PC-3 (cell line): ENCODE measurements around the gene MAN2A2. TPM values are rescaled to one million over a fixed set of nuclear protein-coding genes. Genes with fewer than 3 reads are reported as not detected.

Experiments
- ATAC-seq: fragments of 200-7000 bp; cut with Tn5 transposase; 2 replicates; pipeline ENCODE4 v1.9.1; 2020; ENCODE audit warnings: mild to moderate bottlenecking, moderate library complexity
- BruUV-seq: library from RNA; stranded (reverse); fragments of 400-500 nt; replicated peaks from 2 replicates; lab custom pipeline; 2021; lab: Mats Ljungman, UMichigan
- CTCF ChIA-PET: fragments of 300-600 bp; sonication (Branson Sonifier 250); formaldehyde crosslinking; loops from one replicate; lab custom pipeline; 2022; ENCODE audit warnings: antibody characterized with exemption; lab: Charles Lee
- POLR2A ChIA-PET: fragments of 300-600 bp; sonication (Branson Sonifier 250); formaldehyde crosslinking; loops from one replicate; lab custom pipeline; 2022; ENCODE audit warnings: antibody characterized with exemption; ENCODE audit not compliant: unreplicated experiment; lab: Charles Lee
- DNase-seq: peaks from one replicate; pipeline ENCODE4 v3.0.0-alpha.2; 2015
- H2AFZ ChIP-seq: fragments of 300-600 bp; sonication (generic); 2 replicates; pipeline ENCODE4 v1.6.0; 2016; ENCODE audit warnings: antibody characterized with exemption, low read length
- H3F3A ChIP-seq: fragments of 300-600 bp; sonication (generic); one replicate; pipeline ENCODE4 v1.6.0; 2017; ENCODE audit warnings: antibody characterized with exemption, low read length, control low read depth, mild to moderate bottlenecking; ENCODE audit not compliant: unreplicated experiment
- H3K27ac ChIP-seq: fragments of 300-600 bp; sonication (generic); 2 replicates; pipeline ENCODE4 v1.5.1; 2016; ENCODE audit warnings: mild to moderate bottlenecking, low read length
- H3K27me3 ChIP-seq: fragments of 300-600 bp; sonication (generic); 2 replicates; pipeline ENCODE4 v1.6.1; 2016; ENCODE audit warnings: low read length, mixed read lengths
- H3K36me3 ChIP-seq: fragments of 300-600 bp; sonication (generic); 2 replicates; pipeline ENCODE4 v1.6.1; 2016; ENCODE audit warnings: low read depth, mixed run types, low read length, mixed read lengths
- H3K4me1 ChIP-seq: fragments of 300-600 bp; sonication (generic); 2 replicates; pipeline ENCODE4 v1.5.1; 2016; ENCODE audit warnings: low read length; ENCODE audit not compliant: insufficient read depth
- H3K4me2 ChIP-seq: fragments of 300-600 bp; sonication (generic); 2 replicates; pipeline ENCODE4 v1.6.0; 2016; ENCODE audit warnings: low read length
- H3K4me3 ChIP-seq: fragments of 300-600 bp; sonication (generic); 2 replicates; pipeline ENCODE4 v1.5.1; 2016; ENCODE audit warnings: mild to moderate bottlenecking, low read length, mixed read lengths
- H3K79me2 ChIP-seq: fragments of 300-600 bp; sonication (generic); 2 replicates; pipeline ENCODE4 v1.6.1; 2017; ENCODE audit warnings: low read length, mixed read lengths
- H3K9ac ChIP-seq: fragments of 300-600 bp; sonication (generic); 2 replicates; pipeline ENCODE4 v1.6.0; 2016; ENCODE audit warnings: mild to moderate bottlenecking, low read length
- H3K9me2 ChIP-seq: fragments of 300-600 bp; sonication (generic); replicated peaks from 2 replicates; pipeline ENCODE4 v1.6.1; 2016; ENCODE audit warnings: mixed run types, low read length, mixed read lengths
- H3K9me3 ChIP-seq: fragments of 300-600 bp; sonication (generic); 2 replicates; pipeline ENCODE4 v1.6.1; 2016; ENCODE audit warnings: low read length, mixed read lengths
- H4K20me1 ChIP-seq: fragments of 300-600 bp; sonication (generic); 2 replicates; pipeline ENCODE4 v1.6.1; 2016; ENCODE audit warnings: low read length, mixed read lengths
- CTCF ChIP-seq: fragments of 300-600 bp; sonication (generic); conservative IDR thresholded peaks from 2 replicates; pipeline ENCODE4 v1.5.1; 2017; ENCODE audit warnings: antibody characterized with exemption, low read depth, mild to moderate bottlenecking, low read length
- EZH2 ChIP-seq: fragments of 300-600 bp; sonication (generic); IDR thresholded peaks from one replicate; pipeline ENCODE4 v1.6.1; 2017; ENCODE audit warnings: antibody characterized with exemption, mild to moderate bottlenecking, low read length; ENCODE audit not compliant: unreplicated experiment
- EZH2phosphoT487 ChIP-seq: fragments of 300-600 bp; sonication (generic); IDR thresholded peaks from 2 replicates; pipeline ENCODE4 v1.6.1; 2018; ENCODE audit warnings: mild to moderate bottlenecking, antibody characterized with exemption, low read length, borderline replicate concordance
- intact Hi-C: fragments of 100-400 bp; cut with micrococcal nuclease; formaldehyde crosslinking; loops from 2 replicates; pipeline ENCODE4 v1.9.0; 2023
- total RNA-seq: library from RNA; depleted of rRNA; stranded (reverse); fragments of >200 nt; gene quantifications from 2 replicates; pipeline ENCODE4 v1.2.3, GENCODE V29; 2014

The MAN2A2 gene
- total RNA-seq, 1 experiment from 2014 or later, result 19.8 TPM

- POLR2A ChIA-PET, result interaction anchor here (0.6 kb wide), 1 partner anchor 138 kb away, joined by 4 read pairs; no protein-coding TSS in a partner anchor
- Histone ChIP-seq H3K9me3 (no peaks in the 10 kb centered on the region), H3K27me3 (no peaks in the 10 kb centered on the region), H2AFZ (no peak overlapping the region), H4K20me1 (peaks cover 15% of the 10 kb centered on the region; the same call in 1 of the 2 replicates), H3K9ac (no peak overlapping the region), H3F3A (no peaks in the 10 kb centered on the region), H3K4me2 (no peak overlapping the region), H3K4me3 (no peak overlapping the region), H3K9me2 (no peaks in the 10 kb centered on the region), H3K4me1 (peaks cover 24% of the 10 kb centered on the region), H3K36me3 (peaks cover 3% of the 10 kb centered on the region; the same call in 1 of the 2 replicates), H3K79me2 (peaks cover 41% of the 10 kb centered on the region), H3K27ac (no peak overlapping the region)
- CTCF ChIA-PET, result no interaction called here
- ATAC-seq, result no peak
- no TSS peak for BruUV-seq
- intact Hi-C loops, result no loop called here
- TF ChIP-seq EZH2phosphoT487 (no peak), CTCF (no peak), EZH2 (no peak)
- no peak for DNase-seq
Observed at GRCh38 chr15:90876046-90876445, 27.1 kb upstream of the MAN2A2 start.

GRCh38 chr15:90876512-90877170 is 26.5 kb upstream of the MAN2A2 start:
- Histone ChIP-seq H3K4me1 (peaks cover 24% of the 10 kb centered on the region), H3K9me2 (no peaks in the 10 kb centered on the region), H3K9me3 (no peaks in the 10 kb centered on the region), H3K36me3 (peaks cover 3% of the 10 kb centered on the region; the same call in 1 of the 2 replicates), H3K4me3 (no peak overlapping the region), H3F3A (no peaks in the 10 kb centered on the region), H3K4me2 (no peak overlapping the region), H3K27ac (no peak overlapping the region), H3K27me3 (no peaks in the 10 kb centered on the region), H3K79me2 (peaks cover 41% of the 10 kb centered on the region), H4K20me1 (peaks cover 15% of the 10 kb centered on the region; the same call in 1 of the 2 replicates), H3K9ac (no peak overlapping the region), H2AFZ (no peak overlapping the region)
- ATAC-seq (no peak), DNase-seq (no peak)
- no TSS peak for BruUV-seq
- CTCF ChIA-PET, result no interaction called here
- intact Hi-C loops, result no loop called here
- POLR2A ChIA-PET, result no interaction called here
- TF ChIP-seq CTCF (no peak), EZH2phosphoT487 (no peak), EZH2 (no peak)

GRCh38 chr15:90877315-90877714 is 25.8 kb upstream of the MAN2A2 start:
- Histone ChIP-seq H2AFZ (no peak overlapping the region), H3K27me3 (no peaks in the 10 kb centered on the region), H3F3A (no peaks in the 10 kb centered on the region), H3K4me2 (no peak overlapping the region), H4K20me1 (peaks cover 15% of the 10 kb centered on the region; the same call in 1 of the 2 replicates), H3K9me3 (no peaks in the 10 kb centered on the region), H3K36me3 (peaks cover 3% of the 10 kb centered on the region; the same call in 1 of the 2 replicates), H3K4me3 (no peak overlapping the region), H3K9me2 (no peaks in the 10 kb centered on the region), H3K27ac (no peak overlapping the region), H3K4me1 (peaks cover 22% of the 10 kb centered on the region), H3K79me2 (peaks cover 34% of the 10 kb centered on the region), H3K9ac (no peak overlapping the region)
- intact Hi-C loops, result no loop called here
- ATAC-seq (no peak), DNase-seq (no peak)
- TF ChIP-seq EZH2 (no peak), CTCF (no peak), EZH2phosphoT487 (no peak)
- ChIA-PET POLR2A (no interaction called here), CTCF (no interaction called here)
- BruUV-seq, result no TSS peak
